GOT3 (cell line): ENCODE measurements around the gene CDCA7.
"Not testable (repeated sequence)": the region's sequence is repeated elsewhere in the genome, so short reads cannot be mapped to it uniquely, and the experiment has no call there.

Experiments used
- DNase-seq: peaks from one replicate; lab custom pipeline; 2025; ENCODE audit warnings: mixed read lengths; lab: John Stamatoyannopoulos, UW

The CDCA7 gene

DNA sequence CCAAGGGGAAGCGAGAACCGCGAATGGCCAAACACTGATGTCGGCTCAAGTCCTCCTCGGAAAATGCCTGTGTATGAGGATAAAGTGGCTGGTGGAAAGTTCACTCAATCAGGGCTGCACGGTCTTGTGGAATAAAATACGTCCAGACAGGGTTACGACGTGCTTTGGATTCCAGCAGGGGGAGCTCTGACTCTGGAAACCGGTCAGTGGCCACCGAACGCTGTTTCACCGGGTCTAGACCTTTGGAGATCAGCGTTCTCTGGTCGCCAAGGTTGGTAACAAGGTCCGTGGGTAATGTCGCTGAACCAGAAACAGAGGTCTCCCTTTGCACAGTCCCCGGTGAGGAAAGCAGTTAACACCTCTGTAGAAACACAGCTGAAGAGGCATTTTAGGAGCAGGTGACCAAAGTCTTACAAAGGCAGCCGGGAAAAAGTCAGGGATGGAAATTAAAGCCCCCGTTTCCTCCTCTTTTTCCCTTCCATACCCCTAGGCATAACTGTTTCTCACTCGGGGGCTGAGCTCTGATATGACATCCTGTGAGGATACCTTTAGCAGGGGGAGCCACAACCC is 47.8 kb downstream of the CDCA7 start:
- peak; percentile 10 for DNase-seq

DNA sequence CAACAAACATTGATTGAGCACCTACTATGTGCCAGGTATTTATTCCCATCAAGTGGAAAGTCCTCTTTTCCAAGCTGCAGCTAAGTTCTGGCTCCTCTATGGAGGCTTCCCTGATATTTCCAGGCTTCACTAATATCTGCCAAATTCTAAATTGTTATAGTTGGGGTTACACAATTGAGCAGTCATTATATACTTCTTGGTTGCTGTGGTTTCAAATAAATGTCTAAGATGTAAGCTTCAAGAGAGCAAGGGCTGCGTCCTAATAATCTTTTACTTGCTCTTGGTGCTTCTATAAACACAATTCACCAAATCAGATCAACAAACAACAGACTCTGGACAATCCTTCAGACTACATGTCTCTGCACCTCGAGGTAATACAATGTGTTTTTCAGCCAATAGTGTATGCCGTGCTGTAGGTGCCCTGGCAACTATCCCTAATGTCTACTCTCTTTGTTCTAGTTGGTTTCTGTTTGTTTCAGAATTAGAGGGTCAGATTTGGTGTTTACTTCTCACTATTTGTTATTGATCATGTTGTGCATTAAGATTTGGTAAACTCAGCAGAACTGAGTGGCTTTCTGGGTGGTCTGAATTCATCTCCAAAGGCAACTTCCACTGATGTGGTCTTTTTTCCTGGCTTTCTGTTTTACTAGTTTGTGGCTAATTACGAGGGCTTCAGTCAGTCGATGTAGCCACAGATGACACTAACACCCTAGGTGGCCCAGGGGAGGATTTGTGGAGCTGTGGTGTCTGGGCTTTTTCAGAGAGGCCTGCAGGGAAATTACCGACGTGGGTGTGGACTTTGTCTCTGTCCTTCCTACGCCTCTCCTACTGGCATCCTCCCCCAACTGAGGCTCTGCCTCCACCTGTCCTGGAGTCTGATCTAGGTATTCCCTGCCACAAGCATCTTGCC is 50.4 kb downstream of the CDCA7 start:
- no peak for DNase-seq

DNA sequence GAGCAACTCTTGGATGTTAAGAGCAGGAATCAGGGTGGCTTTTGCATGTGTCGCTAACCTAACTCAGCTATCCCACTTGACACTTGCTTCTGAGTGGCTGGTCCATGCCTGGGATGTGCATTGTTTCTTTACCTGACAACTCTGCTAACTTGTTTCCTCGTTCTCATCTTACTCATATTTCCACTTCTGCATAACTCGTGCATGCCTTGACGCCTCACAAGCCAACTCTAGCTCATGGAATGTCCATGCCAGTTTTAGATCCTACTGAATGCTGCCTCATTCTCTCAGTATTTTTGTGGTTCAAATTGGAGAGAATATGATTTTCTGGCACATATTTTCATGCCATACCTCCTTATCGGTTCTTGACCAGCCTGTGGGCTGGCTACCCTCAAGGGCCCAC is 52.5 kb downstream of the CDCA7 start:
- DNase-seq: no peak

DNA sequence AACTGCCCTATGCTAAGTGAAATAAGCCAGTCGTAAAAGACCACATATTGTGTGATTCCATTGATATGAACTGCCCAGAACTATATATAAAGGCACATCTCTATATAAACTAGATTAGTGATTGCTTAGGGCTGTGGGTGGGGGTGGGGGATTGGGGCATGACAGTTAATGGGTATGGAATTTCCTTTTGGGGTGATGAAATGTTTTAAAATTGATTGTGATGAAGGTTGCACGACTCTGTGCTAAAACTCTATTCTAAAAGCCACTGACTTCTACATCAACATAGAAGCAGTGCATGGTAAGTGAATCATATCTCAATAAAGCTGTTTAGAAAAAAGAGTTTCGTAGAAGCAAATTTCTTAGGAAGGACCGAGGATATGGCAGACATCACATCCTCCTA is 53.0 kb downstream of the CDCA7 start:
- DNase-seq: no peak

DNA sequence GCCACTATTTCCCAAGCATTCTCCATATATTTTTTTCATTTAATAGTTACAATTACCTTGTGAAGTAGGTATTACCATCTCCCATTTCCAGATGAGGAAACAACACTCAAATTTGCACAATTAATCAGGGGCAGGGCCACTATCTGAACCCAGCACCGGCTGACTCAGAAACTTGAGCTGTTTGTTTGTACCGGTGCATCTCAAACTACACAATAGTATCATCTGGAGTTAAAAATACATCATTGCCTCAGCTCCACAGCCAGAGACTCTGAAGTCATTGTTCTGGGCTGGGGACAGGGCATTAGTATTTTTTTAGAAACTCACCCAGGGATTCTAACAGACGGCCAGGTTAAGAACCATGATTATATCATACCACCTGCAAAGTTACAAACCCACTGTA is 55.9 kb downstream of the CDCA7 start:
- no peak for DNase-seq

DNA sequence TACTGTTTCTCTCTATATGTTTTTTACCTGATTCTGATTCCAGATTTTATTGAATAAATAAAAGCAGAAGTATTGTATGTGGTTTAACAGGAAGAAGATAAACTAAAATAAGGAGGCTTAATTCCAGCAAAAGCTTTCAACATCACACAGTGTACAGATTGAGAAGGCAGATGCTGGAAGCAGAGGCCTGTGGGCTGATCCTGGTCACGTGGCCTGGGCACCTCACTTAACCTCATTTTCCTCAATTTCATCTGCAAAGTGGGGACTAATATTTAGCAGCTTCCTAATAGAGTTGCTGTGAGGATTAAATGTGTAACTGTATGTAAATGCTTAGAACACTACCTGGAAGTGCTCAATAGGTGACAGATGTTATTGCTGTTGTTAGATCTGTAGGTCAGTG is 58.0 kb downstream of the CDCA7 start:
- DNase-seq: no peak

DNA sequence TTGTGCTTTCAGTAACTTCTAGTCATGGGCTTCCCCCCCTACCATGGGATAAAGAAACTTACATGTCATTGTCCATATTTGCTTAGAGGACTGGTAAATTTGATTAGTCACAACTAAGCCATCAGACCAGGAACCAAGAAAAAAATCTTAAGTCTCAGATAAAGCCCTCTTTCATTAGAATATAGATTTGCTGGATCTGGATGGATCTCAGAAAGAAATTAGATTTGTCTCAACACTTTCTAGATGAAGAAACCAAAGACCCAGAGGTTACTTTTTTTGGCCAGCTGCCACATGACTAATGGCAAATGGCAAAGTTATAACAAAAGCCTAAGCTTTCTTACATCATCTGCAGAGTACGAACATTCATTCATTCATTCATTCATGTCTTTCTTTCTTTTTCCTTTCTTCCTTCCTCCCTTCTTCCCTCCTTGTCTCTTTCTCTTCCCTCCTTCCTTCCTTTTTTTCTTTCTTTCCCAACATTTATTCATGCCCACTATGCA is 60.2 kb downstream of the CDCA7 start:
- no peak for DNase-seq

DNA sequence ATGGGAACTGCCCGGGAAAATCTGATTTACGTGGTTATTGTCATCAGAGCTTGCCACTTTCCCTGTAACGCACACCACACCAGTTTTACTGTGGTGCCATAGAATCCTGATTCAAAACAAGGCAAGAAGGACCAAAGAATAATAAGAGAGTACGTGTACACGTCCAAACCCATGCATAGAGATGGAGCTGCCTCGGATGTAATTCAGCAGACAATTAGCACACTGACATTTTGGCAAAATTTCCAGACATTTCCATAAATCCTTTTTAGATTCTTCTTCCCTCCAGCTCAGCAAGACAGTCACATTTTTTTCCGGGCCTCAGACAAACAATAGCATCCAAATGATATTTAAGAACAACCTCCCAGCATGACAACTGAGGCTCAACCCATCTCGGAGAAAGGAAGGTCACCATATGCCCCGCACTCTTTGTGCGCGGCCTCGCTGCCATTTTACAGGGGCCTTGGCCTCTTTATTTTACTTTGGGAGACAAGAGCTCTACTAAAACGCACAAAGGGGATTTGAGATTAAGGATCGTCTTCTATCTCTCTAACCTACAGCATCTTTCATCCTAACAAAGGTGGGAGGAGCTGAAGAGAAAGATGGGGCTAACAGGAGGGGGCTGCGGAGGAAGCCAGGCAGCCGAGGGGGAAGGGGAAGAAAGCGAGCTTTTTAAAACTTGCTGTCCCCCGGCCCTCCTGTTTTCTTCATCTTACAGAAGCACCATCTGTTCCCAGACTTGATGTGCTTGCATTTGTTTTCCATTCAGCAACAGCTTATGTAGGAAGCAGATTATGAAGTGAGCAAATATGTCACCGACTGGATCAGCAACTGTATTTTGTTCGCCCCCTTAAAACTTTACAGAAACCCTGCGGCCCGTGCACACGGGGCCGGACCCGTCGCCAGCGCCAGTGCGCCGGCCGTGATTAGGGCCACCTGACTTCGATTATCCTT is 61.0 kb downstream of the CDCA7 start:
- DNase-seq: no peak

DNA sequence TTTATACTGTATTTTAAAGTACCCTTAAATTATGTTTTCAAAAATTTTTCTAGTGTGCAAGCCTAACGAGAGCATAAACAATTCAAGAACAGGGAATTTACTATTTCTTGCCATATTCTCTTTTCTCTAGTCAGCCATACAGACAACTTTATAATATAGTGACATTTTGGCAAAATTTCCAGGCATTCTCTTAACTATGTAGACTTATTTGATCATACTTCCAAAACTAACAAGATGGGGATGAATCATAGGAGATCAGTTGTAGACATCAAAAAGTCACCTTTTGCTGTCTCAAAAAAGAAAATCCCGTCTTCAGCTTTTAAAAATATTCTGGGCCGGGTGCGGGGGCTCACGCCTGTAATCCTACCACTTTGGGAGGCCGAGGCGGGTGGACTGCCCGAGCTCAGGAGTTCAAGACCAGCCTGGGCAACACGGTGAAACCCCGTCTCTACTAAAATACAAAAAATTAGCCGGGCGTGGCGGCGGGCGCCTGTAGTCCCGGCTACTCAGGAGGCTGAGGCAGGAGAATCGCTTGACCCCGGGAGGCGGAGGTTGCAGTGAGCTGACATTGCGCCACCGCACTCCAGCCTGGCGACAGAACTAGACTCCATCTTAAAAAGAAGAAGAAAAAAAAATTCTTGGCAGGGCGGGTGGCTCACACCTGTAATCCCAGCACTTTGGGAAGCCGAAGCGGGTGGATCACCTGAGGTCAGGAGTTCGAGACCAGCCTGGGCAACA is 61.9 kb downstream of the CDCA7 start:
- not testable (repeated sequence) for DNase-seq

DNA sequence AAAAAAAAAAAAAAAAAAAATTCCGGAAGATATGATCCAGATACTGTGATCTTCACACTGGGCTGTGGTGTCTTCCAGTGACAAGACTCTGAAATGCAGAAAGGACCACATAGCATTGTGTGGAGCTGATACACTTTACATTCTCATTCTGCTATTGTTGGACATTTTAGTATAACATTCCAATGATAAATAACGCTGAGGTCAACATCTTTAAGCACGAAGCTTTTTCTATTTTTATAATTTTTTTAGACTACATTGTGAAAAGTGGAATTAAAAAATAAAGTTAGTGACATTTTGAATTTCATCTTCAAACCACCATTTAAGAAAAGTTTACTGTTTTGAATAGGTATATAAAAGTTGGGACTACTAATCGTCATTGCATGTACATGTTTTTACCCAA is 62.7 kb downstream of the CDCA7 start:
- DNase-seq: no peak

DNA sequence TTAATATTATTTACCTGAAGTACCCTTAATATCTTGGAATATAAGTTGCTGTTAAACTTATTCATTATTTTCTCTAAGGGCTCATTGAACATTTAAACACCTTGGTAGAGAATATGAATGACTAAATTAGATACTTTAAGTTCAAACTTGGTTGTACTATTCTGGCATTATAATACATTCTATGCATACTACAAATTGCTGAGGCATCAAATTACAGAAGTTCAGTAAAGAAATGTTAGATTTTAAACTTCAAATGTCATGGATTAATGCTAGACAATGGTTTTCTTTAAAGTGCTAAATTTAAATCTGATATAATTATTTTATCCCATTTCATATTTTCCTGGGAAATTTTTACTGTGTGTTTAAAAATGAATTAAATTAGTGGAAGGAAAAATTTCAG is 63.1 kb downstream of the CDCA7 start:
- DNase-seq: no peak
